Measurements from ENCODE around the gene SENP8.

The SENP8 gene

GRCh38 chr15:72167445-72167844 lies 49.2 kb downstream of the SENP8 start:
- H3K4me2 ChIP-seq (ENCODE audit: low read length) = no peak overlapping the region
- H3K79me2 ChIP-seq (ENCODE audit: low read length) = no peaks in the 10 kb centered on the region
- H3K4me3 ChIP-seq (ENCODE audit: low read length) = no peak overlapping the region
- H3K36me3 ChIP-seq (replicated peaks; ENCODE audit: low read depth, low read length) = no peaks in the 10 kb centered on the region
- H3K9ac ChIP-seq (ENCODE audit: low read length) = no peak overlapping the region
- H3K27ac ChIP-seq (ENCODE audit: low read length) = no peak overlapping the region
- no peaks in the 10 kb centered on the region for H3K27me3 ChIP-seq (ENCODE audit: low read depth, low read length)
- no peak for TF ChIP-seq EZH2phosphoT487 (IDR thresholded peaks at IDR 0.05; ENCODE audit: low read depth)
- no peak for TF ChIP-seq CTCF (IDR thresholded peaks at IDR 0.05; ENCODE audit: low read depth, low read length)
- no peak overlapping the region for H2AFZ ChIP-seq (ENCODE audit: low read depth, low read length)
- no peaks in the 10 kb centered on the region for H3K9me3 ChIP-seq (ENCODE audit: insufficient read depth, low read length)
- H4K20me1 ChIP-seq (ENCODE audit: insufficient read depth, low read length) = no peaks in the 10 kb centered on the region
- H3K4me1 ChIP-seq (ENCODE audit: low read length) = no peaks in the 10 kb centered on the region

GRCh38 chr15:72168131-72168807 lies 50.1 kb downstream of the SENP8 start:
- no peaks in the 10 kb centered on the region for H3K79me2 ChIP-seq (ENCODE audit: low read length)

GRCh38 chr15:72168808-72169190 lies 50.6 kb downstream of the SENP8 start:
- no peak overlapping the region for H3K4me3 ChIP-seq (ENCODE audit: low read length)
- no peak overlapping the region for H3K9ac ChIP-seq (ENCODE audit: low read length)
- no peak overlapping the region for H3K27ac ChIP-seq (ENCODE audit: low read length)
- H3K4me2 ChIP-seq (ENCODE audit: low read length) = no peak overlapping the region
- no peaks in the 10 kb centered on the region for H3K79me2 ChIP-seq (ENCODE audit: low read length)
- TF ChIP-seq CTCF (IDR thresholded peaks at IDR 0.05; ENCODE audit: low read depth, low read length) = no peak
- no peak for TF ChIP-seq EZH2phosphoT487 (IDR thresholded peaks at IDR 0.05; ENCODE audit: low read depth)
- no peak overlapping the region for H2AFZ ChIP-seq (ENCODE audit: low read depth, low read length)
- peaks cover 8% of the 10 kb centered on the region for H3K27me3 ChIP-seq (ENCODE audit: low read depth, low read length)
- no peaks in the 10 kb centered on the region for H4K20me1 ChIP-seq (ENCODE audit: insufficient read depth, low read length)
- no peaks in the 10 kb centered on the region for H3K9me3 ChIP-seq (ENCODE audit: insufficient read depth, low read length)
- H3K36me3 ChIP-seq (replicated peaks; ENCODE audit: low read depth, low read length) = no peaks in the 10 kb centered on the region
- H3K4me1 ChIP-seq (ENCODE audit: low read length) = no peaks in the 10 kb centered on the region

More at GRCh38 chr15:72168131-72168807, 50.1 kb downstream of the SENP8 start:
- H3K27me3 ChIP-seq (ENCODE audit: low read depth, low read length) = peaks cover 6% of the 10 kb centered on the region
- H4K20me1 ChIP-seq (ENCODE audit: insufficient read depth, low read length) = no peaks in the 10 kb centered on the region
- no peaks in the 10 kb centered on the region for H3K4me1 ChIP-seq (ENCODE audit: low read length)
- no peak overlapping the region for H3K9ac ChIP-seq (ENCODE audit: low read length)
- H3K9me3 ChIP-seq (ENCODE audit: insufficient read depth, low read length) = no peaks in the 10 kb centered on the region
- no peak overlapping the region for H3K4me3 ChIP-seq (ENCODE audit: low read length)
- H2AFZ ChIP-seq (ENCODE audit: low read depth, low read length) = no peak overlapping the region
- no peak overlapping the region for H3K4me2 ChIP-seq (ENCODE audit: low read length)
- no peak for TF ChIP-seq CTCF (IDR thresholded peaks at IDR 0.05; ENCODE audit: low read depth, low read length)
- no peak for TF ChIP-seq EZH2phosphoT487 (IDR thresholded peaks at IDR 0.05; ENCODE audit: low read depth)
- H3K27ac ChIP-seq (ENCODE audit: low read length) = no peak overlapping the region
- H3K36me3 ChIP-seq (replicated peaks; ENCODE audit: low read depth, low read length) = no peaks in the 10 kb centered on the region

GRCh38 chr15:72169236-72169920 lies 51.2 kb downstream of the SENP8 start:
- peaks cover 13% of the 10 kb centered on the region for H3K27me3 ChIP-seq (ENCODE audit: low read depth, low read length)
- H3K4me3 ChIP-seq (ENCODE audit: low read length) = no peak overlapping the region

More at GRCh38 chr15:72169236-72169920, 51.2 kb downstream of the SENP8 start:
- Histone ChIP-seq H4K20me1 (ENCODE audit: insufficient read depth, low read length) (no peaks in the 10 kb centered on the region), H3K9me3 (ENCODE audit: insufficient read depth, low read length) (no peaks in the 10 kb centered on the region), H3K79me2 (ENCODE audit: low read length) (no peaks in the 10 kb centered on the region), H2AFZ (ENCODE audit: low read depth, low read length) (no peak overlapping the region), H3K9ac (ENCODE audit: low read length) (no peak overlapping the region), H3K4me1 (ENCODE audit: low read length) (no peaks in the 10 kb centered on the region), H3K27ac (ENCODE audit: low read length) (no peak overlapping the region), H3K36me3 (replicated peaks; ENCODE audit: low read depth, low read length) (no peaks in the 10 kb centered on the region), H3K4me2 (ENCODE audit: low read length) (no peak overlapping the region)
- TF ChIP-seq EZH2phosphoT487 (IDR thresholded peaks at IDR 0.05; ENCODE audit: low read depth) (no peak), CTCF (IDR thresholded peaks at IDR 0.05; ENCODE audit: low read depth, low read length) (no peak)
